Activated CD8-positive, alpha-beta T cell treated with anti-CD3 and anti-CD28 coated beads for 36 hours (primary cell): ENCODE results near the gene PTPRG. TPM values are rescaled to one million over a fixed set of nuclear protein-coding genes. Genes with fewer than 3 reads are reported as not detected.

ENCODE experiments used
- ATAC-seq: fragments of 200-7000 bp; cut with Tn5 transposase; one replicate; pipeline ENCODE4 v1.10.0; 2021; ENCODE audit warnings: mild to moderate bottlenecking, moderate library complexity
- CTCF ChIA-PET: fragments of 350-600 bp; sonication (Branson Sonifier 250); formaldehyde crosslinking; loops from one replicate; lab custom pipeline; 2021; ENCODE audit warnings: antibody characterized with exemption; lab: Charles Lee
- POLR2A ChIA-PET: fragments of 350-600 bp; sonication (Branson Sonifier 250); formaldehyde crosslinking; loops from one replicate; lab custom pipeline; 2021; ENCODE audit warnings: antibody characterized with exemption; lab: Charles Lee
- DNase-seq: peaks from one replicate; pipeline ENCODE4 v3.0.0-alpha.2; 2020
- H3K27ac Mint-ChIP-seq: one replicate; pipeline ENCODE4 v1.8.0; 2021; ENCODE audit warnings: mild to moderate bottlenecking, mixed read lengths
- H3K27me3 Mint-ChIP-seq: one replicate; pipeline ENCODE4 v1.8.0; 2021; ENCODE audit warnings: mixed read lengths
- H3K36me3 Mint-ChIP-seq: one replicate; pipeline ENCODE4 v1.8.0; 2021; ENCODE audit warnings: low read depth, mixed read lengths
- H3K4me1 Mint-ChIP-seq: one replicate; pipeline ENCODE4 v1.8.0; 2021; ENCODE audit warnings: low read depth, mixed read lengths
- H3K4me3 Mint-ChIP-seq: one replicate; pipeline ENCODE4 v1.8.0; 2021; ENCODE audit warnings: mild to moderate bottlenecking, moderate library complexity, mixed read lengths
- H3K9me3 Mint-ChIP-seq: one replicate; pipeline ENCODE4 v1.8.0; 2021; ENCODE audit warnings: mixed read lengths
- intact Hi-C: fragments of 100-400 bp; cut with micrococcal nuclease; formaldehyde crosslinking; loops from one replicate; pipeline ENCODE4 v1.10.0; 2022
- total RNA-seq, 2 experiments: library from RNA; stranded (reverse); gene quantifications; one replicate each; pipeline ENCODE4 v1.2.3, GENCODE V29; 2021
- TF ChIP-seq, protein P1 (sequence below): fragments of 200-600 bp; IDR thresholded peaks from one replicate; pipeline ENCODE4 v1.8.0; 2022; ENCODE audit warnings: antibody characterized with exemption, mild to moderate bottlenecking

Gene PTPRG
- total RNA-seq, 2 experiments from 2014 or later = not detected

DNA sequence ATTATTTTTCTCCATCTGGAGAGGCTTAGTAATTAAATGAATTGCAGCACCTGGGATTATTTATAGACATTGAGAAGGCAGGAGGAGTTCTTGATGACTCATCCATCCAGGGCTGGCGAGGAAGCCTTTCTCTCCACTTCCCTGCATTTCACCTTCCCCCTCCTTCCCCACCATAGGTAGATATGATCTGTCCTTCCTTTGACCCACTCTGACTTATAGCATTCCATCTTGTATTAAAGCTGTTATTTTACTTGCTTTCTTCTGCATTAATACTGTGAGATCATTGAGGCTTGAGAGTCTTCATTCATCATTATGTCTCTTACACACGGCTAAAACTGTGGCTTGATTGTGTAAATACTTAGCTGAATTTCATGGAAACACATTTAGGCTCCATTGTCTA lies 523.2 kb downstream of the PTPRG start:
- Mint-ChIP-seq H3K9me3 (no peaks in the 10 kb centered on the region), H3K4me3 (no peak overlapping the region), H3K4me1 (no peaks in the 10 kb centered on the region), H3K36me3 (no peaks in the 10 kb centered on the region), H3K27ac (no peak overlapping the region), H3K27me3 (peaks cover 2% of the 10 kb centered on the region)
- DNase-seq (no peak), ATAC-seq (no peak)
- POLR2A ChIA-PET = no interaction called here
- TF ChIP-seq, protein P1, sequence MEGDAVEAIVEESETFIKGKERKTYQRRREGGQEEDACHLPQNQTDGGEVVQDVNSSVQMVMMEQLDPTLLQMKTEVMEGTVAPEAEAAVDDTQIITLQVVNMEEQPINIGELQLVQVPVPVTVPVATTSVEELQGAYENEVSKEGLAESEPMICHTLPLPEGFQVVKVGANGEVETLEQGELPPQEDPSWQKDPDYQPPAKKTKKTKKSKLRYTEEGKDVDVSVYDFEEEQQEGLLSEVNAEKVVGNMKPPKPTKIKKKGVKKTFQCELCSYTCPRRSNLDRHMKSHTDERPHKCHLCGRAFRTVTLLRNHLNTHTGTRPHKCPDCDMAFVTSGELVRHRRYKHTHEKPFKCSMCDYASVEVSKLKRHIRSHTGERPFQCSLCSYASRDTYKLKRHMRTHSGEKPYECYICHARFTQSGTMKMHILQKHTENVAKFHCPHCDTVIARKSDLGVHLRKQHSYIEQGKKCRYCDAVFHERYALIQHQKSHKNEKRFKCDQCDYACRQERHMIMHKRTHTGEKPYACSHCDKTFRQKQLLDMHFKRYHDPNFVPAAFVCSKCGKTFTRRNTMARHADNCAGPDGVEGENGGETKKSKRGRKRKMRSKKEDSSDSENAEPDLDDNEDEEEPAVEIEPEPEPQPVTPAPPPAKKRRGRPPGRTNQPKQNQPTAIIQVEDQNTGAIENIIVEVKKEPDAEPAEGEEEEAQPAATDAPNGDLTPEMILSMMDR = no peak
- CTCF ChIA-PET = no interaction called here
- intact Hi-C loops = no loop called here

DNA sequence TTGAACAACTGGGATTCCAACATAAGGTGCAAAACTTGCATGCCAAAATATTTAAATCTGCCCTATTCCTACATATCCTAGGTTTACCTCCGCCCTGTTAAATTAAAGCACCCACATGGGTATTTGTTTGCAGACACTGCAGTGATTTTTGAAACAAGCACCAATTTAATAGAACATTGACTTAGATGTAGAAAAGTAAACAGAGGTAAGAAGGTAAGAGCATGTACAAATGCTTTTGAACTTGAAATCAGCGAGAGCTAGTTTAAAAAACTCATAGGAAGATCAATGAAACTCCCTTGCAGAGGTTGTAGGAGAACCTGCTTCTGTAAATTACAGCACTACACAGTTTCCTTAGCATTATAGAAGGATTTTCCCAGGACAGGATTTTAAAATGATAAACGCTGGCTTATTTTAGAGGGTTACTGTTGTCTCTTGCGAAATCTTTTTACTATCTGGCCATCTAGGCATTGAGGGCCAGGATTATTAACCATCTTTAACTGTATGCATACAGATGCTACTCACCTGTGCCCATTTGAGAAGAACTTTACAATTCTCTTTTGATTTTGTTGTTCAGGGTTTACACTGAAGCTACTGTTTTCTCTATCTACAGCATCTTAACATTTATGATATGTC lies 527.2 kb downstream of the PTPRG start:
- TF ChIP-seq, protein P1 = no peak
- CTCF ChIA-PET = no interaction called here
- POLR2A ChIA-PET = no interaction called here
- ATAC-seq = no peak
- no peaks in the 10 kb centered on the region for H3K36me3 Mint-ChIP-seq
- peaks cover 2% of the 10 kb centered on the region for H3K27me3 Mint-ChIP-seq
- intact Hi-C loops = no loop called here
- DNase-seq = no peak
- no peak overlapping the region for H3K27ac Mint-ChIP-seq
- no peaks in the 10 kb centered on the region for H3K4me1 Mint-ChIP-seq
- H3K9me3 Mint-ChIP-seq = no peaks in the 10 kb centered on the region
- H3K4me3 Mint-ChIP-seq = no peak overlapping the region

DNA sequence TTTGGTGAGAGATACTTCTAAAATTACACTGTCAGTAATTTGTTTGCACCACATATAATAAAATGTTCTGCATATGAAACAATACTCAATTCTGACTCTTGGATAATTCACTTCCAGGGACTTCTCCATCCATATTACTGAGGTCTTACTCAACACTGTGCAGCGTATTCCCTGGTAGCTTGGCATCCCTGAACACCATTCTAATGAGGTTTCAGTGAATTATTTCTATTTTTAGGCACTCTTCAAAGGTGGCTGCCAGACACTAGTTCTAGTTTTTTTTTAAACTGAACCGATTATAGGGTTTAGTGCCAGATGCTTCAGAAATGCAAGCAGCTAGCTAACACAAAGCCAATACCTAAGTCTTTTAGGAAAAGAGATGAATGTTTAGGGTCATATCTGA lies 528.7 kb downstream of the PTPRG start:
- no peak for DNase-seq
- intact Hi-C loops = no loop called here

DNA sequence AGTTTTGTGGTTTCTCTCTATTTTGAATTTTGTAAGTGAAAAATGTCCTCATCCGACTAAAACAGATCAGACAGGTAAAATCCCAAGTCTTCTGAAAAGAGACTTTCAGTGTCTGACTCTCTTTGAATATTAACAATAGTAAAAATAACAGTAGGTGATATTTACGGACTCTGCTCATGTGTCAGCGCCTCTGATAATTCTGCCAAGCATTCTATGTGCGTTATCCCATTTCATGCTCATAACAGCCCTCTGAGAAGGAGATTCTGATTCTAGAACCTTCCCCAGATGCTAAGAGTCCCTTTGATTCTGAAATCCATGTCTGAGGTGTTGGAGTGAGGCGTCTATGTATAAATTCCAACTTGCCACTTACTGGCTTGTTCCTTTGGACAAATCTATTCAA lies 529.1 kb downstream of the PTPRG start:
- TF ChIP-seq, protein P1 = no peak
- DNase-seq (no peak), ATAC-seq (no peak)
- intact Hi-C loops = no loop called here
- Mint-ChIP-seq H3K4me1 (no peaks in the 10 kb centered on the region), H3K27ac (no peak overlapping the region), H3K9me3 (no peaks in the 10 kb centered on the region), H3K4me3 (no peak overlapping the region), H3K27me3 (peaks cover 2% of the 10 kb centered on the region), H3K36me3 (no peaks in the 10 kb centered on the region)
- ChIA-PET CTCF (no interaction called here), POLR2A (no interaction called here)

More for the DNA sequence above, 528.7 kb downstream of the PTPRG start:
- Mint-ChIP-seq H3K27ac (no peak overlapping the region), H3K36me3 (no peaks in the 10 kb centered on the region), H3K4me3 (no peak overlapping the region), H3K27me3 (peaks cover 2% of the 10 kb centered on the region), H3K4me1 (no peaks in the 10 kb centered on the region), H3K9me3 (no peaks in the 10 kb centered on the region)
- TF ChIP-seq, protein P1 = no peak
- ATAC-seq = no peak
- POLR2A ChIA-PET = no interaction called here
- CTCF ChIA-PET = no interaction called here

DNA sequence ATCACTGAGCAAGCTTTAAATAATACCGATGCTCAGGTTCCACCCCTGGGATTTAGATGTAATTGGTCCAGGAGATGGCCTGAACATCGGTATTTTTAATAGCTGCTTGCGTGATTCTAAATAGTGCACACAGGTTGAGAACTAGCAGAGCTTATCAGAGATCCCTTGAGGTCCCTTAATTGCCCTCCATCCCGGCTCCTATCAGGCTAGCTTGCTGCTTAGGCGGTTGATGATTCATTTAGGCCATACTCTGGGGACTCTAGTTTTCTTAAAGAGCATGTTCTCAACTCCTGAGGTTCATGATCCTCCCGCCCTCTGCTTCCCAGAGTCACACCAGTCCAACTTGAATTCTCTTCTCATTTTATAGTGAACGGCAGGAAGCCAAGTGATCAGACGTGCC lies 531.7 kb downstream of the PTPRG start:
- DNase-seq (no peak), ATAC-seq (no peak)
- no peaks in the 10 kb centered on the region for H3K4me1 Mint-ChIP-seq
- H3K4me3 Mint-ChIP-seq = no peak overlapping the region
- no peaks in the 10 kb centered on the region for H3K36me3 Mint-ChIP-seq
- H3K27me3 Mint-ChIP-seq = peaks cover 2% of the 10 kb centered on the region
- ChIA-PET POLR2A (no interaction called here), CTCF (no interaction called here)
- H3K9me3 Mint-ChIP-seq = no peaks in the 10 kb centered on the region
- TF ChIP-seq, protein P1 = no peak
- intact Hi-C loops = no loop called here
- H3K27ac Mint-ChIP-seq = no peak overlapping the region
